HPDE6-E6E7 (cell line): ENCODE data around the gene CTNNBL1.
"Not testable (repeated sequence)": the region's sequence is repeated elsewhere in the genome, so short reads cannot be mapped to it uniquely, and the experiment has no call there.

Source experiments
- DNase-seq: peaks from one replicate; pipeline ENCODE4 v3.0.0; 2011; ENCODE audit warnings: missing footprints; ENCODE audit errors: extremely low spot score

CTNNBL1 gene

DNA sequence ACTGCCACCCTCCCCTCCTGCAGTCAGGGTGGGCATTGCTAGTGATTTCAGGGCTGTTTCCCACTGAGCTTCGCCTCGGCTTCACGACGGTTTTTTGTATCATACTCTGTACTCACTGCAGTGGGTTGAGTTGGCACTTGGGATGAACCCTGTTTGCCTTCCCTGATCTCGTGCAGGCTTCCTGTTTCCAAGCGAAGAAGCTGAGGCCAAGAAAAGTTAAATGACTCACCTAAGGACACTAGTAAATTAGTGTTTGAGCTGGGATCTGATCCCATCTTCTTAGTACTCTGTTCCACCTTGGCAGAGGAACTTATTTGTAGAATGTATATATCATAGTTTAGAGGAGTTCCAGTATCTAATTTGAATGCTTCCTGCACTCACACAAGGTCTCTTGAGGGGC lies 158.8 kb downstream of the CTNNBL1 start:
- no peak for DNase-seq

- DNase-seq: no peak
Observed at GRCh38 chr20:37853823-37854375, 160.1 kb downstream of the CTNNBL1 start.

GRCh38 chr20:37856034-37856433 lies 162.2 kb downstream of the CTNNBL1 start:
- DNase-seq: not testable (repeated sequence)

DNA sequence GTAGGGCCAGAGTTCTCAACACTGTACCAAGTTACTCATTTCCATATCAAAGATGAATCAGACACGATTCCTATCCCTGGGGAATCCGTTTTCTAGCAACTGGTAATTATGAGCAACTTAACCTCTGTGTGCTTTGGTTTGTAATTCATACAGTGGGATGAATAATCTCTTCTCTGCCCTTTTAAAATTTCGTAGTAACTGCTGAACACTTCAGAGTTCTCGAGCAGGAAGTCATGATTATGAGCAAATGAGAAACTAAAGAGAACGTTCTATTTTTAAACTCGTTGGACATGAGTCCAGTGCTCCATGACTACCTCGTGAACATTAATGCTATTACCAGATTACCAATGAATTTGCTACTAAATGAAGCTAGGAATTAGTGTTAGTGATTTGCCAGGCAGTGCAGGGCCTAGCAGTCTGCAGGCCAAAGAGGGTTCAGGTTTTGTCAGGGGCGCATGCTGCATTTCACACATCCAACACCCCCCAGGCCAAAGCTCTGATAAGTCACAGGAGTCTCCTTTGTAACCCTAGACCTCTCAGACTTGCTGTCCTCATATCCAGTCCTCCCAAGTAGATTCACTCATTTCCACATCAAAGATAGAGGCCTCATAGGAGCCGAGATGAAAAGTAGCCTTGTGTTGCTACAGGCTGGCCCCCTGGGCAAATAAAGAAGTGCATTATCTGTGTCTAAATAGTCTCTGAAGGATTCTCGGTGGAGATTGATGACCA lies 163.3 kb downstream of the CTNNBL1 start:
- no peak for DNase-seq

GRCh38 chr20:37859406-37860171 lies 165.8 kb downstream of the CTNNBL1 start:
- DNase-seq: no peak

DNA sequence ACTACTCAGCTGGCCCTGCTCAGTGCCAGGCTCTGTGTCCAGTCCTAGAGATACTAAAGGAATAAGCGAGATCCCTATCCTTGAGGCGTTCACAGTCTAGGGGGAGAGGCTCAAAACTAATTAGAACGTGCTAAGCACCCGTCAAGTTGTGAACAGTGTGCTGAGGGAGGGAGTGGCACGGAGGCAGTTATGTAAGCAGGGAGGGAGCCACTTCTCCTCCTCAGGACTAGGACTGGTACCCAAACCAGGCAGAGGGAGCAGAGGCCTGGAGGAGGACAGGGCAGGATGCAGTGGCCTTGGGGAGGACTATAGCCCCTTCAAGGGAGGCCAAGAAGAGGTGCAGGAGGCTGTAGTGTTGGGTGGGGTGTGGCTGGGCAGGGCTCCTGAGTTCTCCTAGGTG lies 169.5 kb downstream of the CTNNBL1 start:
- DNase-seq: no peak

- DNase-seq: no peak
Observed at GRCh38 chr20:37864298-37864697, 170.5 kb downstream of the CTNNBL1 start.

- DNase-seq: no peak
Observed at GRCh38 chr20:37866051-37866450, 172.2 kb downstream of the CTNNBL1 start.

DNA sequence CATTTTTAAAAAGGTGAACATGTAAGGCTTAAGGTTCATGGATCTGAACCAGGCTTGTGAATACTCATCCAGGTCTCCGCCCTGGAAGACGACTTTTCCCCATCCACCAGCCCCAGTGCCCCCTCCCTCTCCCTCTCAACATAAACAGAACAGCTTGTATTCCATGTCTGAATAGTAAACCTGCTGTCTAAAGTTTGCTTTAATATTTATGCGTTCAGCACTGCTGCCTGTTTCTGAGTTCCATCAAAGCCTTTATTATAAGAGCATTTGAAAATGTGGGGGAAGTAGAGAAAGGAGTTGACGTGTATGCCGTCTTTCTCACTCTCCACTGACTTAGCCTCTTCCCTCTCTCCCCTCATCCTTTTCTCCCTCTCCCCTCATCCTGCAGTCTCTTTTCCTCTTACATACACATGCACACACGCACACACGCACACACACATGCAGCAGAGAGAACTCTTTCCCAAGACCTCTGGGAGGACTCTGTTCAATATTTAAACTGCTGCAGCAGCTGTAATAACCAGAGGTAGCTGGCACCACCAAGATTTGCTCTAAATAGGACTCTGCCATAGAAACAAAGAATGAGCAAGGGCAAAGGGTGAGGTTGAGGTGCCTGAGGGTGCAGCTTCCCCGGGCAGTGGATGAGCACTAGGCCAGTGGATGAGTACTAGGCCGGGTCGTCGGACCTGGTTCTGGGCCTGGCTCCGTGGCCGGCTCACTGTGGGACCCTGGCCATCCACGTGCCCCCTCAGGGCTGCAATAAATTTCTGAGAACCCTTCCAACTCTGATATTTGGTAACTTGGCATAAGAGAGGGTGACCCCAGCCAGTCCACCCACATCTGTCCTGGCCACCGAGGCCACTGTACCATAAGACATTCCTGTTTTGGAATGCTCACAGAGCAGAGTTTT lies 173.7 kb downstream of the CTNNBL1 start:
- no peak for DNase-seq

GRCh38 chr20:37868851-37869333 lies 175.1 kb downstream of the CTNNBL1 start:
- no peak for DNase-seq

GRCh38 chr20:37869334-37869861 lies 175.6 kb downstream of the CTNNBL1 start:
- DNase-seq: no peak

DNA sequence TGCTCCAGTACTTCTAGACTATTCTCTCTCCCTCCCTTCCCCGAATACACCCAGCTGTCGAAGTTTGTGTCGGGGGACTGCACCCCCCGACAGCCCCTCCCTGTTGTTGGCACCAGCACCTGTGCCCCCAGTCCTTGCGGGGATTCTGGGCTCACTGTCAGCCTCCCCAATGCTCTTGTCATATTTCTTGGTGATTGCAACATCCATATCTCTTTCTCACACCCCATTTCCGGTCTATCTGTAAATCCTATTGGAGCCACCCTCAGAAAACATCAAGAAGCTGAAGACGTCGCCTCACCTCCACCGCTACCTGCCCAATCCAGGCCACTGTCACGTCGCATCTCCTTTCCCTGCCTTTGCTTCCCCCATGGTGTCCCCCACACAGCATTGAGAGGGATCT lies 176.5 kb downstream of the CTNNBL1 start:
- DNase-seq: no peak

DNA sequence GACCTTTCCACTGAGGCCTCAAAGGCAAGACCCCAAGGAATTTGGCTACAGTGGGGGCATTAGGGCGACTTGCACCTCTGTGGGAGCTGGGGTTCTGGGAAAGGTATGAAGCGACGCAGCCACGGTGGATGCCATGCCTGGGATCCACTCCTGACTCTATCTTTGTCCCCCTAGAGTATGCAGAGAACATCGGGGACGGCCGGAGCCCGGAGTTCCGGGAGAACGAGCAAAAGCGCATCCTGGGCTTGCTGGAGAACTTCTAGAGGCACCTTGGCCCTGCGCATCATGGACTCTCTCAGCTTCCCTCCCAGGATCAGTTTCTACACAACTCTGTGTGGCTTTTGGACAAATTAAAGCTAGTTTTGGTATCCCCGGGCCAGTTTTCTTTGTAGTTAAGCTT lies 177.9 kb downstream of the CTNNBL1 start:
- DNase-seq: no peak

DNA sequence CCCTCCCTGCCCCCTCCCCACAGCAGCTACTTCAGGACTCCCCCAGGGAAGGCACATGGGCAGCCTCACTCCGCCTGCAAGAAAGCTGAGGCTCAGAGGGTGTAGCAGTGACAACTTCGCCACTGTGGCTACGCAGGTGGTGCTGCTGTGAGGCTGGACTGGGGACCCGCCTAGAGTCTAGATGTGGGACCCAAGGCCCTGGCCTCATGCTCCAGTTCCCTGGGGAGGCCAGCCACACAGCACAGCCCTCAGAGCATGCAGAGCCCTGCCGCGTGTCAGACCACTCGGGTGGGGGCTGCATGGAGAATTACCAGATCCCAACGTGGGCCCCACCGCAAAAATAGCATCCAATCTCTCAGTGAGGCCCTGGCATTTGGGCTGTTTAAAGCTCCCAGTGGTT lies 178.3 kb downstream of the CTNNBL1 start:
- no peak for DNase-seq

DNA sequence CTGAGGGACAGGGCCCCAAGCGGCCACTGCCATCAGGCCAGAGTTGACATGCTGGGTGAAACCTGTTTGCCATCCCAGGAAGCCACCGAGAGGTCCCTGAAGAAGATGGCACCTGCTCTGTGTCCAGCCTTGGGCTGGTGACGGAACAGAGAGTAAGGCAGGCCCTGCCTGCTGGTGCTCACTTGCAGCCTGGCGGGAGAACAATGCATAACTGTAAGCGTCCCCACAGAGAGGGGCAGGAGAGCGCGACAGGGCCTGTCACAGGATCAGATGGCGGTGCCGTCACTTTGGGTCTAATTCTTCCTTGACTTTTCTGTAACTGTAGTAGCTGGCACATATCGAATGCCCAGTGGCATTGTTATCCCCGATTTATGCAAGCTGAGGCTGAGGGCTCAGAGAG lies 180.1 kb downstream of the CTNNBL1 start:
- DNase-seq: no peak

DNA sequence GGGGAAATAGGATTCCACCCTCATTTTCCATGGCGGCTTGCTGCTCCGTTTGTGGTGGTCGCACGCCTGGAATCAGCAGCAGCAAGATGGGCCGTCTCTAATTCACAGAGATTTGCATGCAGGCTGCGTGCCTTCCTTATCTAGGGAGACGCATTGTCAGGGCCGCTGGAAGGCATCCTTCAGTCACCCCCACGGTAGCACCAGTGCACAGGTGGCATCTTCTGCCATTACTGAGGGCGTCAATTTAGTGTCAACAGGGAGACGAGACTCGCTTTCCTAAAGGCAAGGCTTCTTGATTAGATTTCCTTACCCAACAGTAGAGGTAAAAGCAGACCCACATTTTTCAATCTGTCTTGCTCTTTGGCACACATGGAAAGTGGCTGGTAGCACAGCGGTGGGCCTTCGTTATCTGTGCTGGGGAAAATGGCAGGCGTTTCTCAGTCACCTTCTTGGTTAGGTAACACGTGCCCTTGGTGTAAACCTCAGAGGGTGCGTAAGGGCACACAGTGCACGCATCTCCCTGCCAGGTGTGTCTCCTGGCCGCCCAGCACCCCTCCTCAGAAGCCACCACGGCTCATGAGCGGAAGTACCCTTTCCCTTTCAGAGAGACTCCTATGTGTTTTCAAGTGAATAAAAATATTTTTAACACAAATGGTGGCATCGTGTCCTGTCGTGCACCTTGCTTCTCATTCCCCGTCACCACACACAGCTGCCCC lies 181.8 kb downstream of the CTNNBL1 start:
- no peak for DNase-seq

DNA sequence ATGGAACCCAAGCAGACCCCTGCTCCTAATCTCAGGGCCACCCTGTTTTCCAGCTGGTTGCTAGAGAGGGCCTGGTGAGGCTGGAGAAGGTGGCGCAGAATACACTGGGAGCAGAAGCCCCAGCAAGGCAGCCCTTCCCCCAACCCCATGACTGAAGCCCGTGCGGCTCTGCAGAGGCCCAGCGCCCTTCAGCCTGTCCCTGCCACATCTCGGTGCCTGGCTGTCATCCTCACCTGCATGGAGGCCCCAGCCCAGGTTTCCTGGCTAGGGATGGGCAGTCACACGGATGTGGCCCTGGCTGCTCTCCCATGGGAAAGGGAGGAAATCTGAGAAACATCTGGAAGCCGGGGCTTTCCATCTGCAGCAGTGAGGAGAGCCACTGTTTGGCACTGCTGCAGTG lies 183.0 kb downstream of the CTNNBL1 start:
- DNase-seq: no peak

GRCh38 chr20:37877832-37878772 lies 184.3 kb downstream of the CTNNBL1 start:
- DNase-seq: no peak

- no peak for DNase-seq
Observed at GRCh38 chr20:37878835-37879599, 185.2 kb downstream of the CTNNBL1 start.
